Heart right ventricle (tissue), 16 donors: ENCODE measurements around the gene WIPF1. TPM values are rescaled to one million over a fixed set of nuclear protein-coding genes. Genes with fewer than 3 reads are reported as not detected.

Experiments
- ATAC-seq, 8 donors: fragments of 200-7000 bp; cut with Tn5 transposase; one replicate each; pipeline ENCODE4 v1.9.1; 2020; ENCODE audit warnings: mild to moderate bottlenecking in 8 of 8, moderate library complexity in 8 of 8, moderate number of reproducible peaks in 1 of 8
- DNase-seq, 2 donors: peaks; one replicate each; pipeline ENCODE4 v3.0.0-alpha.2; 2020
- H3K27ac ChIP-seq, 10 donors: fragments of 200-600 bp; sonication (generic) in 2 of 10; one replicate each; pipeline versions ENCODE4 v1.5.0 to v1.8.0; 2020 to 2022; ENCODE audit warnings: mild to moderate bottlenecking in 3 of 10
- H3K27me3 ChIP-seq, 7 donors: fragments of 200-600 bp; one replicate each; pipeline ENCODE4 v1.8.0; 2021 to 2022; ENCODE audit warnings: mild to moderate bottlenecking in 2 of 7
- H3K36me3 ChIP-seq, 9 donors: fragments of 200-600 bp; sonication (generic) in 1 of 9; one replicate each; pipeline versions ENCODE4 v1.5.0 to v1.8.0; 2020 to 2022; ENCODE audit warnings: mild to moderate bottlenecking in 2 of 9
- H3K4me1 ChIP-seq, 9 donors: fragments of 200-600 bp; sonication (generic) in 1 of 9; one replicate each; pipeline versions ENCODE4 v1.5.0 to v1.8.0; 2020 to 2022; ENCODE audit warnings: mild to moderate bottlenecking in 4 of 9
- H3K4me3 ChIP-seq, 10 donors: fragments of 200-600 bp; sonication (generic) in 2 of 10; one replicate each; pipeline versions ENCODE4 v1.5.0 to v1.8.0; 2020 to 2022; ENCODE audit warnings: mild to moderate bottlenecking in 7 of 10, moderate library complexity in 2 of 10
- H3K9me3 ChIP-seq, 11 donors: fragments of 200-600 bp in 10 of 11; sonication (generic) in 2 of 11; one replicate each; pipeline versions ENCODE4 v1.5.0 to v1.8.0; 2013 to 2022; ENCODE audit warnings: mild to moderate bottlenecking in 2 of 11, control low read depth in 1 of 11, moderate library complexity in 1 of 11
- WGBS, 2 donors: extraction: QIAGEN DNeasy Blood & Tissue Kit; methylation state at CpG; one replicate each; pipeline ENCODE4 v1.1.7; 2013; ENCODE audit warnings: inconsistent platforms in 1 of 2; 5-methylcytosine and 5-hydroxymethylcytosine counted together
- intact Hi-C, 10 donors: fragments of 100-400 bp; cut with DNase I; formaldehyde crosslinking; loops; one replicate each; pipeline versions ENCODE4 v1.11.1 to v1.14.2; 2022
- polyA plus RNA-seq, 2 donors: library from polyadenylated mRNA; stranded (reverse); fragments of 200-250 nt; gene quantifications; one replicate each; pipeline ENCODE4 v1.2.3, GENCODE V29; 2013
- total RNA-seq, 10 donors: library from RNA; stranded (reverse); fragmentation: NEBNext Ultra II Directional in 3 of 10; extraction: Animal tissue kit (Norgen Biotek cat#: 25700) in 3 of 10; gene quantifications; one replicate each; pipeline versions ENCODE4 v1.2.1 to v1.2.4, GENCODE V29; 2021 to 2023
- TF ChIP-seq, protein P1 (sequence below), 9 donors: fragments of 200-600 bp; sonication (generic) in 2 of 9; IDR thresholded peaks; one replicate each; pipeline versions ENCODE4 v1.5.0 to v1.8.0; 2021 to 2022; ENCODE audit warnings: antibody characterized with exemption in 9 of 9, mild to moderate bottlenecking in 5 of 9, moderate library complexity in 1 of 9
- donor health status: Arrhythmogenic right ventricular cardiomyopathy.
- donor health status: ischemic (EF 13 %, LVEDD 7.1; RV severe dilation, severe dysfunction).
- donor health status: healthy with polysubstance abuse.
- donor health status: DM: no; HTN: yes; CAD: no.
- donor health status: DM: no; HTN: no; CAD: no.
- donor health status: ischemic (EF 25% LVEDD 6.9; RV normal size, moderate dysfunction).
- donor health status: ischemic (EF 25% LVEDD 5.7; RV mildly dilated, moderate dysfunction).
- donor health status: healthy.
- donor health status: DM: yes; HTN: yes; CAD: no.
- donor health status: Ischemic cardiomyopathy.
- donor health status: ischemic (EF 35%, LVEDD 5.7; RV mildly dilated, moderate dysfunction).
- donor health status: nonischemic (EF 11% LVEDD 7.7; RV severe dilation, severe dysfunction).
- donor health status: DM: yes; HTN: yes; CAD: no.
- donor health status: PGD.
- donor health status: ischemic (EF 29% LVEDD 5.4; RV normal size, mild dysfunction).
- donor health status: nonischemic (EF 23%, LVEDD 6.1; RV moderate dilation, normal function).

WIPF1 gene
- total and polyA plus RNA-seq, 12 donors = 9.1 to 48.1 (median 15.6) TPM

DNA sequence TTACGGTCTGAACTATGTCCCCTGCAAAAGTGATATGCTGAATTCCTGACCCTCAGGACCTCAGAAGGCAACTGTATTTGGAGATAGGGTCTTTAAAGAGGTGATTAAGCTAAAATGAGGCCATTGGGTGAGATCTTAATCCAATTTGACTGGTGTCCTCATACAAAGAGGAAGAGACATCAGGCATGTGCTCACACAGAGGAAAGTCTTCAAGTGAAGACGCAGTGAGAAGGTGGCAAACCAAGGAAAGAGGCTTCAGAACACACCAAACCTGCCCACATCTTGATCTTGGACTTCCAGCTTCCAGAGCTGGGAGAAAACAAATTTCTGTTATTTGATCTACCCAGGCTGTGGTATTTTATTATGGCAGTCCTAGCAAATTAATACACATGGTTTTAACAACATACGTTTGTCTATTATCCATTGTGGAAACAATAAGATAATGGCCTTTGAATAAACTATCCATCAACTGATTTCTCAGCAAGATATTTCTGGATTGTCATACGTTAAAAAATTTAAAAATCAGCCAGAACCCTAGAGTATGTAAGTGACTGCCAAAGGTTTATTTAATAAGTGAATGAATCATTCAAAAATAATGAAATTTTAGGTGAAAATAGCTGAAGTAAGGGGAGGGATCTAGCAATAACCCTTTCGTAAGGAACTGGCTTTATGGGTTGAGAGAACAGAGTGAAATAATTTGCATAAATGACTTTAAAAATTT lies 6.5 kb downstream of the WIPF1 start:
- H3K27ac ChIP-seq = peak overlapping the region in 2 of 10 donors; percentile 0 to 98
- H3K9me3 ChIP-seq = no peaks in the 10 kb centered on the region
- 82 to 88% methylated on average over 5 of the region's 5 CpGs for WGBS, 2 donors
- ATAC-seq (peak in 1 of 8 donors; percentile 41), DNase-seq (no peak)
- peaks cover 0 to 98% (median 39%) of the 10 kb centered on the region in 9 donors for H3K4me1 ChIP-seq
- TF ChIP-seq, protein P1, sequence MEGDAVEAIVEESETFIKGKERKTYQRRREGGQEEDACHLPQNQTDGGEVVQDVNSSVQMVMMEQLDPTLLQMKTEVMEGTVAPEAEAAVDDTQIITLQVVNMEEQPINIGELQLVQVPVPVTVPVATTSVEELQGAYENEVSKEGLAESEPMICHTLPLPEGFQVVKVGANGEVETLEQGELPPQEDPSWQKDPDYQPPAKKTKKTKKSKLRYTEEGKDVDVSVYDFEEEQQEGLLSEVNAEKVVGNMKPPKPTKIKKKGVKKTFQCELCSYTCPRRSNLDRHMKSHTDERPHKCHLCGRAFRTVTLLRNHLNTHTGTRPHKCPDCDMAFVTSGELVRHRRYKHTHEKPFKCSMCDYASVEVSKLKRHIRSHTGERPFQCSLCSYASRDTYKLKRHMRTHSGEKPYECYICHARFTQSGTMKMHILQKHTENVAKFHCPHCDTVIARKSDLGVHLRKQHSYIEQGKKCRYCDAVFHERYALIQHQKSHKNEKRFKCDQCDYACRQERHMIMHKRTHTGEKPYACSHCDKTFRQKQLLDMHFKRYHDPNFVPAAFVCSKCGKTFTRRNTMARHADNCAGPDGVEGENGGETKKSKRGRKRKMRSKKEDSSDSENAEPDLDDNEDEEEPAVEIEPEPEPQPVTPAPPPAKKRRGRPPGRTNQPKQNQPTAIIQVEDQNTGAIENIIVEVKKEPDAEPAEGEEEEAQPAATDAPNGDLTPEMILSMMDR (IDR thresholded peaks at IDR 0.05) = no peak
- no peak overlapping the region for H3K4me3 ChIP-seq
- intact Hi-C loops = loop anchor here in 1 of 10 donors (10.0 kb wide), 1 partner anchor 106 kb away; the partner anchor contains the start of gene GPR155
- H3K27me3 ChIP-seq = no peaks in the 10 kb centered on the region
- peaks cover 0 to 29% (median 0%) of the 10 kb centered on the region in 9 donors for H3K36me3 ChIP-seq

DNA sequence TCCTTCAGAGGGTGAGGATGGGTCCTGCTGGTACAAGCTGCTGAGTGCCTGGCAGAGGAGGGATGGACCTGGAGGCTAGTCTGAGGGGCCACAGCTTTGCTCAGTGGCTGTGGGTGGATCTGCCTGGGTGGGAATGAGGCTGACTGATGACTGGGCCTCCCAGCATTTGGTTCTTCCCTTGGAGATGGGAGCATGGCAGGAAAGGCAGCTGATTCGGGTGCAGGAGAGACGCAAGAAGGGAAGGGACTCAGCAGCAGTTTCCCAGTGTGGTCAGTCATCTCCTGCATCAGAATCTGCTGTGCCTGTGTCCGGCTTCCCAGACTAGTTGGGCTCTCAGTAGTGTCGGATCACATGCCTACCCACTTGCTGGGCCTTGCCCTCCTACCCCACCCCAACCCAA lies 7.3 kb downstream of the WIPF1 start:
- H3K27me3 ChIP-seq = no peaks in the 10 kb centered on the region
- DNase-seq = no peak
- intact Hi-C loops = loop anchor here in 1 of 10 donors (10.0 kb wide), 1 partner anchor 106 kb away; the partner anchor contains the start of gene GPR155
- TF ChIP-seq, protein P1 (IDR thresholded peaks at IDR 0.05) = no peak
- no peaks in the 10 kb centered on the region for H3K9me3 ChIP-seq
- H3K27ac ChIP-seq = peak overlapping the region in 3 of 10 donors; percentile 0 to 98 (median 26)
- H3K36me3 ChIP-seq = peaks cover 0 to 36% (median 0%) of the 10 kb centered on the region in 9 donors
- no peak for ATAC-seq
- WGBS, 2 donors = 73 to 74% methylated on average over 4 of the region's 4 CpGs
- peaks cover 0 to 98% (median 33%) of the 10 kb centered on the region in 9 donors for H3K4me1 ChIP-seq
- no peak overlapping the region for H3K4me3 ChIP-seq

DNA sequence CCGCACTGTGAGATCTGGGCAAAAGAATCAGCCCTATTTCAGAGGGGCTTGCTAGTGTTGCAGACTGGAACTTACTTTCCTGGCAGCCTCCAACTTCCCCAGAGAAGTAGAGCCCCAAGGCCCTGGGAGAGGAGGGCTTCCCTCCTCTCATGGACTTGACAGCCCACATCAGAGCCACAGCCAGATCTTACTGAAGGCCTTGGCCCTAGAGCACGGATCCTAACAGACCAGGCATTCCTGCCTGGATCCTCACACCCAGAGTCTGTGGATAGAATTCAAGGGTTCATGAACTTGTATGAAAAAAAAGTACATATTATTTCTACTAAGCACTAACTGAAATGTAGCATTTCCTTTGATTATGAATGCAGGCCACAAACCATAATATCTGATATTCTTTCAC lies 8.3 kb downstream of the WIPF1 start:
- DNase-seq = no peak
- Histone ChIP-seq H3K9me3 (no peaks in the 10 kb centered on the region), H3K4me1 (peaks cover 0 to 96% (median 31%) of the 10 kb centered on the region in 9 donors), H3K27ac (peak overlapping the region in 4 of 10 donors; percentile 19 to 98 (median 44)), H3K4me3 (no peak overlapping the region), H3K27me3 (no peaks in the 10 kb centered on the region), H3K36me3 (peaks cover 0 to 47% (median 3%) of the 10 kb centered on the region in 9 donors)
- 74% methylated on average over 2 of the region's 2 CpGs for WGBS, 2 donors
- TF ChIP-seq, protein P1 (IDR thresholded peaks at IDR 0.05) = no peak
- intact Hi-C loops = no loop called here
- ATAC-seq = peak in 1 of 8 donors; percentile 6

DNA sequence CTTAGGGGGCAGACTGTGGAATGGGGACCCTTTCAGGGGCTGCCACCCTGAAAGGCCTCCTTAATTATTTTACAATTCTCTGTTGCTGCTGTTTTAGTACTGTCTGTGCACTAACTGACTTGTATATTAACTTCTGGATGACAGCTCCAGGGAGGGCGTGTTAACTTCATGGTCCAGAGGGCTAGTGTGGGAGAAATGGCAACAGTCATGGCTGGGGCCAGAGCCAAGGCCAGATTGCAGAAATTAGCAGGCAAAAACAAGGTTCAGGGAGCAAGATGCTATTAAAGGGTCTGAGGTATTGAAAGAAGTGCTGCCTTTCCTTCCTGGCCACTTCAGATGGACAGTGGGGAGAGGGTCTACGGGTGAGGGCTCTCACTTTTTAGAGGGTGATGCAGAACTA lies 9.1 kb downstream of the WIPF1 start:
- peak in 4 of 8 donors; percentile 38 to 53 (median 48) for ATAC-seq
- intact Hi-C loops = no loop called here
- Histone ChIP-seq H3K36me3 (peaks cover 0 to 55% (median 3%) of the 10 kb centered on the region in 9 donors), H3K4me3 (no peak overlapping the region), H3K4me1 (peaks cover 0 to 97% (median 22%) of the 10 kb centered on the region in 9 donors), H3K27me3 (no peaks in the 10 kb centered on the region), H3K27ac (peak overlapping the region in 3 of 10 donors; percentile 26 to 98 (median 61)), H3K9me3 (no peaks in the 10 kb centered on the region)
- DNase-seq = no peak
- WGBS, 2 donors = 88 to 91% methylated on average over 2 of the region's 2 CpGs
- TF ChIP-seq, protein P1 (IDR thresholded peaks at IDR 0.05) = no peak
